Measurements from ENCODE around the gene ASGR2. TPM values are rescaled to one million over a fixed set of nuclear protein-coding genes. Genes with fewer than 3 reads are reported as not detected.

Gene ASGR2
- total RNA-seq, 4 donors from 2014 or later: 1.6 to 2.2 TPM; not detected in 2

GRCh38 chr17:7146115-7146514 lies 31.5 kb upstream of the ASGR2 start:
- Histone ChIP-seq H3K9me3 (no peaks in the 10 kb centered on the region), H3K4me1 (no peaks in the 10 kb centered on the region), H3K27ac (no peak overlapping the region), H3K4me3 (no peak overlapping the region), H3K27me3 (peaks cover 8 to 19% (median 9%) of the 10 kb centered on the region in 3 donors), H3K36me3 (no peaks in the 10 kb centered on the region)
- intact Hi-C loops (cut with DNase I; ENCODE audit: low total_unique reads) (no loop called here), in situ Hi-C loops (cut with MboI; ENCODE audit: low sequenced_read_pairs in 4 of 4) (no loop called here)
- DNase-seq (no peak), ATAC-seq (no peak)
- no peak for TF ChIP-seq CTCF (IDR thresholded peaks at IDR 0.05 in 4 of 5, conservative IDR thresholded peaks at IDR 0.05 in 1 of 5)
- no peak for TF ChIP-seq POLR2A (IDR thresholded peaks at IDR 0.05)

- H3K4me1 ChIP-seq: no peaks in the 10 kb centered on the region
- no peak overlapping the region for H3K27ac ChIP-seq
- DNase-seq: no peak
- no peaks in the 10 kb centered on the region for H3K9me3 ChIP-seq
- TF ChIP-seq POLR2A (IDR thresholded peaks at IDR 0.05): no peak
- TF ChIP-seq CTCF (IDR thresholded peaks at IDR 0.05 in 4 of 5, conservative IDR thresholded peaks at IDR 0.05 in 1 of 5): no peak
- in situ Hi-C loops (cut with MboI; ENCODE audit: low sequenced_read_pairs in 4 of 4): no loop called here
- intact Hi-C loops (cut with DNase I; ENCODE audit: low total_unique reads): no loop called here
- no peak overlapping the region for H3K4me3 ChIP-seq
- ATAC-seq: no peak
- no peaks in the 10 kb centered on the region for H3K36me3 ChIP-seq
- H3K27me3 ChIP-seq: peaks cover 12 to 22% (median 12%) of the 10 kb centered on the region in 3 donors
These were observed 29.6 kb upstream of the ASGR2 start for GRCh38 chr17:7144213-7144612.

DNA sequence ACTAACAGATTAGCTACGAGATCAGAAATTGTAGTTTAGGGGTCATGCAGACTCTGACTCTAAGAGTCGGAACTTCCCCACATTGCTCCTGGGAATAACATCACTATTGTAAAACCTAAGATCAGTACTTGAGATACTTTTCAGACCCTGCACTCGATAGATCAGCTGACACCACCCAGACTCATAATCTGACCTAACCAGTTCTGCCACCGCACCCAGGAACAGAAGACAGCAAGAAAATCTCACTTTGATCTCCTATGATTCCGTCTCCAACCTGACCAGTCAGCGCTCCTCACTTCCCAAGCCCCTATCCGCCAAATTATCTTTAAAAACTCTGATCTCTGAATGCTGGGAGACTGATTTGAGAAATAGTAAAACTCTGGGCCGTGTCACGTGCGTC lies 27.2 kb upstream of the ASGR2 start:
- no peaks in the 10 kb centered on the region for H3K4me1 ChIP-seq
- DNase-seq (no peak), ATAC-seq (no peak)
- no peaks in the 10 kb centered on the region for H3K36me3 ChIP-seq
- no peak overlapping the region for H3K27ac ChIP-seq
- peaks cover 19 to 29% (median 19%) of the 10 kb centered on the region in 3 donors for H3K27me3 ChIP-seq
- TF ChIP-seq CTCF (IDR thresholded peaks at IDR 0.05 in 4 of 5, conservative IDR thresholded peaks at IDR 0.05 in 1 of 5): no peak
- TF ChIP-seq POLR2A (IDR thresholded peaks at IDR 0.05): no peak
- H3K4me3 ChIP-seq: no peak overlapping the region
- intact Hi-C loops (cut with DNase I; ENCODE audit: low total_unique reads): no loop called here
- no peaks in the 10 kb centered on the region for H3K9me3 ChIP-seq
- in situ Hi-C loops (cut with MboI; ENCODE audit: low sequenced_read_pairs in 4 of 4): no loop called here

DNA sequence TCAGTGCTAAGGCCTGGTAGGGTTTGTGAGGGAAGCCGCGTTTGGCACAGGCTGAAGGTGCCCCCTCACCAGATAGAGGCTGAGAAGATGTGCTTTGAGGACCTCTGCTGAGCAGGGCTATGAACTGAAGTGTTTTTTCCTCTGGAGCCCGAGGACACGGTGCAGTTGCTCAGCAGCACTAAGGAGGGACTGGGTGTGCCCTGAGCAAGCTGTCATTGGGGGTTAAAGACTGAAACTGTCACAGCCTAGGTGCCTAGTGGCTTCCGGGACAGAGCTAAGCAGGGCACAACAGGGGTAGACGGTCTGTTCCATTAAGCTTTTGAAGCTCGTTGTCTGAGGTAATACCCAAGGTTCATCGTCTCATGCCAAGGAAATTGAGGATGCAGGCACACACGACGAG lies 24.8 kb upstream of the ASGR2 start:
- ATAC-seq (no peak), DNase-seq (no peak)
- in situ Hi-C loops (cut with MboI; ENCODE audit: low sequenced_read_pairs in 4 of 4) (loop anchor here in 3 of 4 donors (5.0 kb wide), 1 partner anchor 87 kb away; no protein-coding TSS in a partner anchor), intact Hi-C loops (cut with DNase I; ENCODE audit: low total_unique reads) (no loop called here)
- no peak overlapping the region for H3K4me3 ChIP-seq
- H3K36me3 ChIP-seq: no peaks in the 10 kb centered on the region
- peaks cover 19 to 25% (median 23%) of the 10 kb centered on the region in 3 donors for H3K27me3 ChIP-seq
- no peak overlapping the region for H3K27ac ChIP-seq
- H3K4me1 ChIP-seq: no peaks in the 10 kb centered on the region
- H3K9me3 ChIP-seq: no peaks in the 10 kb centered on the region
- TF ChIP-seq POLR2A (IDR thresholded peaks at IDR 0.05) (no peak), CTCF (IDR thresholded peaks at IDR 0.05 in 4 of 5, conservative IDR thresholded peaks at IDR 0.05 in 1 of 5) (no peak)

GRCh38 chr17:7138800-7139381 lies 24.3 kb upstream of the ASGR2 start:
- H3K27me3 ChIP-seq: peaks cover 19 to 25% (median 23%) of the 10 kb centered on the region in 3 donors
- no peak for ATAC-seq

More at GRCh38 chr17:7138800-7139381, 24.3 kb upstream of the ASGR2 start:
- Histone ChIP-seq H3K4me1 (no peaks in the 10 kb centered on the region), H3K4me3 (no peak overlapping the region), H3K36me3 (no peaks in the 10 kb centered on the region), H3K27ac (no peak overlapping the region), H3K9me3 (no peaks in the 10 kb centered on the region)
- DNase-seq: no peak
- in situ Hi-C loops (cut with MboI; ENCODE audit: low sequenced_read_pairs in 4 of 4): loop anchor here in 3 of 4 donors (5.0 kb wide), 1 partner anchor 87 kb away; no protein-coding TSS in a partner anchor
- intact Hi-C loops (cut with DNase I; ENCODE audit: low total_unique reads): no loop called here
- TF ChIP-seq POLR2A (IDR thresholded peaks at IDR 0.05): no peak
- TF ChIP-seq CTCF (IDR thresholded peaks at IDR 0.05 in 4 of 5, conservative IDR thresholded peaks at IDR 0.05 in 1 of 5): no peak
